NCI-H748 (cell line): ENCODE results near the gene GPR148.

Source experiments
- DNase-seq: peaks from one replicate; lab custom pipeline; 2025; ENCODE audit not compliant: unreplicated experiment; lab: John Stamatoyannopoulos, UW

The GPR148 gene

GRCh38 chr2:130749078-130749477 is 20.2 kb downstream of the GPR148 start:
- DNase-seq = no peak

- no peak for DNase-seq
These were observed 20.8 kb downstream of the GPR148 start for GRCh38 chr2:130749641-130750040.

GRCh38 chr2:130754811-130755210 is 25.9 kb downstream of the GPR148 start:
- no peak for DNase-seq

DNA sequence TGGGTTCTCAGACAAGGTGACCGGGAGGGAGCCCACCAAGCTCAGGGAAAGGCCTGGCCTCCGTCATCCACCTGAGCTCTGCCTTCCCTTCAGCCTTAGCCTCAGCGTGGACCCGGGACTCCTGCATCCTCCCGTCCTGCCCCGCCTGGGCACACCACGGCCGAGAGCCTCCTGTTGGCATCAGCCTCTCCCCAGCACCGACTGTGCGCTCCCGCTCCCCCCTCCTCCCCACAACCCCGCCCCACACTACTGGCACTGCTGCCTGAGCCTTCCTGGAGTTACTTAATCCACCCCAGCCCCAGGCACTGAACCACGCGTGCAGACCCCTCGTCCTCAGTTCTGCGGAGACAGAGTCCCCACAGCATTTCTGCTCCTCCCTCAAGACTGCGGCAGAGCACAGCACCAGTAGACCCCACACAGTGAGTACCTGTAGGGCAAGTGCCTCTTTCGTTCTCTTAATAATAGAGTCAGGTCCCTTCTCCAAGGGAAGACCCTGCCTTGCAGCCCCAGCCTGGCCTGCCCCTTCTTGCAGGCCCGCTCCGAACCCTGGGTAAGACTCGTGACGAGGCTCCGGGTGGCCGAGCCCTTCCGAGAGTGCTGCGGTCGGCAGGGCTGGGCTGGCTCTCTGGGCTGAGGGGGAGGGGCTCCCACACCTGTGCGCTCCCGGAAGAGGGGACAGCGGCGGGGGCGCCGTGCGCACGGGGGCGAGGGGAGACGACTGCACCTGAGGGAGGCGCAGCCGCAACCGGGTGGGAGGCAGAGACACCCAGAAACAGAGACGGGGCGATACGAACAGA is 26.6 kb downstream of the GPR148 start, which contains the start of gene AMER3:
Gene AMER3 (plus strand): TSS at position 285 of the 797 bp plus-strand sequence. CDS start 6,533 bp downstream, outside the sequence.
- peak; percentile 74 for DNase-seq

- DNase-seq = peak; percentile 65
These were observed 27.4 kb downstream of the GPR148 start for GRCh38 chr2:130756053-130756873.

- DNase-seq = no peak
These were observed 28.2 kb downstream of the GPR148 start for GRCh38 chr2:130756874-130757668.

DNA sequence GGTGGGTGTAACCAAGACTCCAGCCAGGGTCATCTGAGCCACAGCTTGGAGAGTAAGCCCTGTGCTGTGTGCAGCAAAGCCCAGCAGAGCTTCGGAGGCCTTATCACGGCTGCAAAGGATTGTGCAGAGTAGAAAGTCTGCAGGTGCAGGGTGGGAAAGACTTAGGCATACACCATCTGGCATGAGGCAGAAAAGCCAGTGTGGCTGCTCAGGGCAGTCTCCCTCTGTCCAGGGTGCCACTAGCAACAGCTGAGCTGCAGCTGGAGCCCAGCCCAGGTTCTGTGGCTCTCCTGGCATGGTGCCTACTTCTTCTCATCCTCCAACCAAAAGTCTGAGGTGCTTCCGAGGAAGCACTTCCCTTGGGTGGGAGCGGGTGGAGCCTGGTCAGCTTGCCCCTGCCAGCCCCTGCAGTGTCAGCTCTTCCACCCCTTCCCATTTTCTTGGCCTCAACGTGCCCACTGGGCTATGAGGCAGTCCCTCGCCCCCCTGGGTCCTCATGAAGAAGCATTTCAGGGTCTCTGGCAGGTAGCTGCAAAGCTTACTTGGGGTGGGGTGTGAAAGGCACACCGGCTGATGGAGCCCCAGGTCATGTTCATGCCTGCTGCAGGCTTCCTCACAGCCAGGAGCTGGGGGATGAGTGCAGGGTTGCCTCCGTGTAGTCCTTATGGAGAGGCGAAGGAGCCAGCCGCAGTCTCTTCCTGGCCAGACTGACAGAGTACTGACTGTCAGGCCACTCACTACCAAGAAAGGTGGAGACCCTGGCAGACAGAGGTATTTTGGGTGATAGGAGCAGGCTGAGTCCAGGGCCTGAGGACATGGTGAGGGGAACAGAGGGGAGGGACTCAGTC is 31.3 kb downstream of the GPR148 start:
- peak; percentile 1 for DNase-seq

DNA sequence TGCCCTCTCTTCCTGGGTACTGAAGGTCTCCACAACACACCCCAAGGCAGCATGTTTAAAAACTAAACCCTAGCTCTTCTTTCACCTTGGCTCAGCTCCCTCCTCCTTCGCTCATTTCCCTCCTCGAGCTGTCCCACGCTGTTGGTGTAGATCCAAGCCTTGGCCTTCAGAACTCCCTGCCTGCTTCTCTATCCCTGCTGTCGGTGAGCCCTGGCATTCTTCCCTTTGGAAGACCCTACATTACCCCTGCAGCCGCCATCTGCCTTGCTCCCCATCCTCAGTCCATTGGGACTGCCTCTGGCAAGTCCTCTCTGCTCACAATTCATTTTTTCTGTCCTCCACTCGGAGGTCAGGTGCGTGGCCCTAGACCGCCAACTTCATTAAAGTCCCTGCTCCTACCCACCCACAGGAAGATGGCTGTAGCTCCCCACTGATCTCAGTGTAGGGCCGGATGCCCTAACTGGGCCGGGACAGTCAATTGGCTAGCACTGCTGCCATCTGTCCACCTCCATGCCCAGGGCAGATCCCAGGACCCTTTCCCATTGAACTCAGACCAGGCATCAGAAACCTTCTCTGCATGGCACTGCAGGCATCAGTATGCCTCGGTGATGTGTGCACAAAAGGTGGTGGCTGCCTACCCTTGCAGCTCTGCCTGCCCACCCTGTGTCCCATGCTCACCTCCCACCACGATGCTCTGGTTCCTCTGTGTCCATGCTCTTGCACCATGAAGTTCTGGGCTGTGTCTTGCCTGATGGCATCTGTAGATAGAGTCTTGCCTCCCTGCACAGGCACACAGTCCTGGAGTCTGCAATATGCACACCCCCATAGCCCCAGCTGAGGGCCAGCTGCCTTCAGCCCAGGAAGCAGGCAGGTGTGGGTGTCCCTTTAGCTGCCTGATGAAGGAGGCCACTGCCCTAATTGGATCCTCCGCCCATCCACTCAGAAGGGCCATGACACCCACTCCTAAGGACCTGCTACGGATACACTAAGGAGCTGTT is 32.2 kb downstream of the GPR148 start:
- no peak for DNase-seq

GRCh38 chr2:130762031-130762909 is 33.4 kb downstream of the GPR148 start:
- no peak for DNase-seq

DNA sequence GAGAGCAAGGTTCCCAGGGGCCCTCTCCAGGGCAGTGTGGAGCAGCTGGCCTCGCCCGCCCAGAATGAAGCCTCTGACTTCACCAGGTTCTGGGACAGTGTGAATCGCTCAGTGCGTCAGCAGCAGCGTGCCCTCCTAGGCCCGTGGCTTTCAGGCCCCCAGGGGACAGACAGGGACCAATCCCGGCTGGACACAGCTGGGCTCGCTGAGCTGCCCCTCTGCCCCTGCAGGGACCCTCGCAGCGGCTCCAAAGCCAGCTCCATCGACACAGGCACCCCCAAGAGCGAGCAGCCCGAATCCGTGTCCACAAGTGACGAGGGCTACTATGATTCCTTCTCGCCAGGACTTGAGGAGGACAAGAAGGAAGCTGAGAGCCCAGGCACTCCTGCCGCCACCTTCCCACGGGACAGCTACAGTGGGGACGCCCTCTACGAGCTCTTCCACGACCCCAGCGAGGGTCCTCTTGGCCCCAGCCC is 34.1 kb downstream of the GPR148 start:
- no peak for DNase-seq

DNA sequence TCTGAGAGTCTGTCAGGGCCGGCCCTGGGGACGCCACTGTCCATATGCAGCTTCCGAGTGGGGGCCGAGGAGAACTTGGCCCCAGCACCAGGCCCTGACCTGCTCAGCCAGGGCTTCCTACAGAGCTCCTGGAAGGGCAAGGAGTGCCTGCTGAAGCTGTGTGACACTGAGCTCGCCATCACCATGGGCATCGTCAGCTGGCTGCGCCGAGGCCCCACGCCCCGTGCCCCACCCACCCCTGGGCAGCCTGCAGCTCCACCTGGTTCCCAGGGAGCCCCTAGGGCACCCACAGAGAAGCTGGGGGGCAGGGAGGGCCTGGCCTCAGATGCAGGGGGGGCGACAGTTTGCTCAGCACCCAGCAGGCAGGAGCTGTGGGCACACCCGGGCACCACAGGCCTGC is 34.5 kb downstream of the GPR148 start:
- DNase-seq = no peak

GRCh38 chr2:130764035-130764820 is 35.4 kb downstream of the GPR148 start:
- no peak for DNase-seq

GRCh38 chr2:130764821-130765115 is 35.9 kb downstream of the GPR148 start:
- no peak for DNase-seq

DNA sequence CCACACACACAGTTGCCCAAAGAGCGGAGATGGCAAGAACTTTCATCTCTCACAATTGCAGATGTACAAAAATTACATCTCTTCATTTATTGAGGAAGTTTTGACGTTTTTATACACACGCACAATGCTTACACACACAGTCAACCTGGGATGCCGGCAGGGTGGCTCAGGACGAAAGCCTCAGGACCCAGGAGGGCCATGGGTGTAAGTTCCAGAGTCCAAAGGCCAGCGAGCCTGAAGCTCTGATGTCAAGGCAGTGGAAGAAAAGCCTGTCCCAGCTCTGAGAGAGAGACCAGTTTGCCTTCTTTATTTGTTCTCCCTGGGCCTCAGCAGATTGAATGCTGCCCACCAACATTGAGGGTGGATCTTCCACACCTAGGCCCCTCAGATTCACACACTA is 36.6 kb downstream of the GPR148 start:
- DNase-seq = no peak

DNA sequence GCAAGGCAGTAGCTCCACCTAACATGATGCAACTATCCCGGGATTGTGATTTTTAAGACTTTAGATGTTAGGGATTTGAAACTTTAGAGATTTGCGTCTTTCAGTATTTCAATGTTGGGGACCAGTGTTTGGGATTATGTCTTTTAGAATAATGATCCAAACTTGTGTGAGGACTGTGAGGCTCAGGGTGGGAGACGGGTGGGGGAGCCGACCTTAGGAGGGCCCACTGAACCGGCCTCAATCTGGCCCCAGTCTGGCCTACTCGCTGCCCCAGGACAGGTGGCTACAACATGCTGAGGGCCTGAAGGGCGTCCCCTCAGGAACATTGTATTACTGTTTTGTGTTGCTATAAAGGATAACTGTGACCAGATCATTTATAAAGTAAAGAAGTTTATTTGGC is 37.2 kb downstream of the GPR148 start:
- DNase-seq = no peak

- no peak for DNase-seq
These were observed 38.0 kb downstream of the GPR148 start for GRCh38 chr2:130766711-130767407.

DNA sequence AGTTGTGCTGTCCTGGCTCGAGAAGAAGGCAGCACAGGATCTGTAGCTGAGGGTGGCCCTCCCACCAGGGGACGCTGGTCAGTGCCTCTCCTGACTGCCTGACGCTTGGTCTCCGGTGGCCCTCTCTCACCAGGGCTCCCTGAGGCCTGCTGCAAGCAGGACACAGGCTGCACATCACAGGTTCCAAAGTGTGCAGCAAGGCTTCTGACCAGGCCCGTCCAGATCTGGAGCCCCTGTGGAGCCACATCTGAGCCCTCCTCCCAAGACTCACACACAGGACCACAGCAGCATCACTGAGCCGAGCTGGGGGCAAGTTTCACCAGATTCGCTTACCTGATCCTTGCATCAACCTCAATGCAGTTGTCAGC is 38.5 kb downstream of the GPR148 start:
- DNase-seq = no peak
